GM18907 (cell line): ENCODE data around the gene SIK2.

Experiments used
- ATAC-seq: cut with Tn5 transposase; IDR thresholded peaks from one replicate; pipeline ENCODE4 v1.9.1; 2021; ENCODE audit warnings: mild to moderate bottlenecking, moderate library complexity; ENCODE audit not compliant: unreplicated experiment

SIK2 gene

DNA sequence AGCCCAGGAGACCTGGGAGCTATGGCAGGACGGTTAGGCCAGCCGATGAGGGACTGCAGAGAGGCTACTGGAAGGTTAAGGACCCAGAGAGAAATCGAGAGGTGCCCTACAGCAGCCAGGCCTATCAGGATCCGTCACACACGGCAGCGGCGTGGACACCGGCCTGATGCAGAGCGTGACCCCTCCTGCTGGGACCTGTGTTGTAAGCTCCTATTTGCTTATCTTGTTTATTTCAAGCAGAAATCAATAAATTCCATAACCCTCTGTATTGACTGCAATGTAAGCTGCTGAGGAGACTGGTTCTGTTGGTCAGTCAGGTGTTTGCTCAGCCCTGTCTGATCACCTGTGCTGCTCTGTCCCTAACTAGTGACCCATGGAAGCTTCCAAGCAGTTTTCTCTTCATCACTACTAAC is 124.1 kb downstream of the SIK2 start:
- no peak for ATAC-seq

DNA sequence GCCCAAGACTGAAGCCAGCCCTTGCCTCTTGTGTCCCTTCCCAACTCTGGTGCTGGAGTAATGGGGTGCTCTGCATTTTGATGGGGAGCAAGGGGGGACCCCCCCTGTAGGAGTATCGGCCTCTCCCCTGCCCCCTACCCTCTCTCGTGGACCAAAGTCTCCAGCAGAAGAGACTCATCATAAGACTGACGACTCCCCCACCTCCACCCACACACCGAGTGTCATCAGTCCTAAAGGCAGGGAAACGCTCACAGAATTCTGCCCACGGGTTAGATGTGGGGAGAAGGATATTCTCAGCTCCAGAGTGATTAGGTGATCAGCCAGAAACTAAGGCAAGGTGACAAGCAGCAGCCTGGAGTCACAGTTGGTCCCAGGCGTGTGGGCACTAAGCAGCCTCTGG is 125.2 kb downstream of the SIK2 start:
- ATAC-seq = no peak

DNA sequence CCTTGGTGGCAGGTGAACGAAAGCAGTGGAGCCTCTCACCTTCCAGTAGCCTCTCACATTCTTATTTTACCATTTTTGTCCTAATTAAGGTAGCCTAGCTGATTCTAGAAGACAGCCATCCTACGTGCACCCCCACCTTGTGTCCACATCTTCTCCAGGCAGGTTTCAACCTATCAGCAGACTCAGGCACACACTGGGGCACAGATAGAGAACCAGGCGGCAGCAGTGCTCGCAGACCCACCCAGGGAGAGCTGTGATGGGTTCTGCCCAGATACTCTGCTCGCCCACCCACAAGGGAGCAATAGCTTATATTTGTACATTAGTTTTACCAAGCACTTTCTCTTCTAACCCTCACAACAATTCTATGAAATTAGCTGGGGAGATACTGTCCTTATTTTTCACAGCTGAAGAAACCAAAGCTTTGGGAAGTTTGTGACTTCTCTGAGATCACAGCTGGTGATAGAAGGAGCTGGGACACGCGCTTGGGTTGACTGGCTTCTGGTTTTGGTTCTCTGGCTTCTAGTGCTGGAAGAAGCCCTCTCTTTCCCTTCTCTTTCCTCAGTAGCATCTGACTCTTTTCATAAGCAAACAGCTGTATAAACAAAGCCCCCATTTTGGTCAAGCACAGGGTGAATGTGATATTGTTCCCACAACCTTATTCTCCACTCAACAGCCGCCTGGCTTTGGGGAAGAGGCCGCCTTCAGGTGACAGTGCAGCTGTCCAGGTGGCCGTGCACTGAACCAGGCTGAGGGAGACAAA is 127.0 kb downstream of the SIK2 start:
- no peak for ATAC-seq

DNA sequence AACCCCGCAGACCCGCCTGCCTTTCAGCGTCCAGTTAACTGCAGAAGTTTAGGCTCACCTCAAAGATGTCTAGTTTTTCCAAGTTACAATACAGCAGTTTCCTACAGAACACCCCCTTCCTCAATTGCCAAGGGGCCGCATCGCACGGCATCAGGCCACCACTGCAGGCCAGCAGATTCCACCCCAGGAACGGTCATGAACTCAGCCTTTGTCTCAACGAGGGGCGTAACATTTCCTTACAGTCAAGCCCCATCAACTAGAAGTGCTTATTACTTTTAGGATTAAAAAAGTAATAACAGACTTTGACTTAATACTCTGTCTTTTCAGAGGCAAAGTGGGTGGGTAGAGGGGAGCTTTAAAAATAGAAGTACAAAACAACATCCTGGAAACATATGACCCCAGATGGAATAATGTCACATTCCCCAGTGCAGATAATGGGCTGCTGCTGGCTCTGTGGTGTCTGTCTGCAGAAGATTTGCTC is 127.6 kb downstream of the SIK2 start:
- ATAC-seq = no peak

DNA sequence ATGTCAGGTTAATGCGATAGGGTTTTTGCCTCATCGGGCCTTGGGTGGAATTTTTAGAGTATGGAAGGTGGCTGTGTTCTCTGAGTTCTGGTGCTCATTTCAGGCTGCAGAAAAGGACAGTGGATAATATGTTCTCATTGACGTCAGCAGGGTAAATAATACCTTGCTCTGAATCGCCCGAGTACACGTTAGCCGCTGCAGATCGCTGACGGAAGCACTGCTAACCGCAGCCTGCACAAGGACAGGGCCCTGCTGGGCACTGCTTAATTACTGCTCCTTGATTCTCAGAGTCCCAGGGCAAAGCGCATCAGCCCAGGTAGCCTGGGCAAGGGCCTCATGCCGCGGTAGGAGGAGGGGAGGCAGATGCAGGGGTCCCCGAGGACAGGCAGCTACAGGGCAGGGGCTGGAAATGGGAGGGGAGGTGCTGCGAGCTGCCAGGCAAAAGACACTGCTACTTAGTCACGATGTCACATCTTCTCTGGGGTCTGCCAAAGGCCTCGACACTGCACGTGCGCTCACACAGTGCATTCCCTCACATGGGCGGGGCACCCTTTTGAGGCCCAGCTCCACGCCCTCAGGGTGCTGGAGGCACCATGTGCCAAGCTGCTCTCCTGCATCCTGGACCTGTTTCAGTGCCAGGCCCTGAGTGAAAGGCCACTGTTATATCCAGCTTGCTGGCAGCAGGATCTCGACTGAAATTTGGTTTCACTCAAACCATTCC is 128.8 kb downstream of the SIK2 start:
- no peak for ATAC-seq

DNA sequence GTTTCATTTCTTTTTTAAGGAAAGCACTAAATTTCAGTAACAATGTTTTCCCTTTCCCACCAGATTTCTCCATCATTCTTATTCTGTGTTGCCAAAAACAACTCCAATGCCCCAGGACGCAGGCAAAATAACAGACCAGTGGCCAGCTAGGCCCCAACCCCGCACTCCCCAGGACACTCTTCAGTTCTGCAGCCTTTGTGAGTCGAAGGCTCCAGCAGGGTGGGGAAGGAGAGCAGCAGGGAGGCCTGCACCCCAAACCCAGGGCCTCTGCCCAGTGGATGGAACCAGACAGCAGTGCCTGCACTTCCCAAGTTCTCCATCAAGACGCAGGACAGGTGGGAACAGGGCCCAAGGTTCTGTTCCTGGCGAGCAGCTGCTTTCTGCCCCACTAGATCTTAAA is 129.6 kb downstream of the SIK2 start:
- no peak for ATAC-seq

DNA sequence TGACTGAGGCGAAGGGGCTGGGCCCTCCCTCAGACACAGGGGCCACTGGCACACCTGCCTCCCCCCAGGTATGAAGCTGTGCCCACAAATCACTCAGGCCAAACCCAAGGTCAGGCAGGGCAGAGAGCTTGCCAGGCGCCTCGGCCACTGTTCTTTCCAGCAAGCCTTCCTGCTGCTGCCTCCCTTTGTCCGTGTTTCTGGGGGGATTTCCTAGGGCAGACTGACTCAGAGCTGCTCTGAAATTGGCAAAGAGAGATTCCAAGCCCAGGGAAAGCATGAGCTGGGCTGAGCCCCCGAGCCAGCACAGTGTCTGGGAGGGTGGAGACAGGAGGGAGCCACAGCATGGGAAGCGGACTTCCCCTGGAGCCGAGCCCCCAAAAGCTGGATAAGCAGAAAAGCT is 130.8 kb downstream of the SIK2 start:
- no peak for ATAC-seq

DNA sequence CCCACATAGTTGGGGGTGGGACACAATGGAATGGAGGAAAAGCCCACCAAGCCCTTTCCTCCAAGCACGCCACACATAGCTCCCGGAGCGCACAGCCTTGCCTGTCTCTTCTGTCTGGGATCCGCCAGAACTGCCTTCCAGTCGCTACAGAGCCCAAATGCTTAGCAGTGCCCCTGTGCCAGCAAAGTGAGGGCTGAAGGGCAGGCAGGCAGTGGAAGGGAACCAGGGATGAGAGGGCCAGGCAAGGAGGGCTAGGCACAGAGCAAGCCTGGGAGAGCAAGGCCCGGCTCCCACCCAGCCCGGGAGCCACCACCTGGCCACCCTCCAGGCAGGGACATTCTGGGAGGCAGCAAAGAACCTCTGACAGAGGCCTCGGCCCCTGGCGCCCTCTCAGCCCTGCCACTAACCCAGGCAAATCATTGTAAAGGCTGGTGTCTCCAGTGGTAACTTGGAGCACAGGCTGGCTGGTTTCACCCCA is 131.4 kb downstream of the SIK2 start:
- ATAC-seq = no peak

DNA sequence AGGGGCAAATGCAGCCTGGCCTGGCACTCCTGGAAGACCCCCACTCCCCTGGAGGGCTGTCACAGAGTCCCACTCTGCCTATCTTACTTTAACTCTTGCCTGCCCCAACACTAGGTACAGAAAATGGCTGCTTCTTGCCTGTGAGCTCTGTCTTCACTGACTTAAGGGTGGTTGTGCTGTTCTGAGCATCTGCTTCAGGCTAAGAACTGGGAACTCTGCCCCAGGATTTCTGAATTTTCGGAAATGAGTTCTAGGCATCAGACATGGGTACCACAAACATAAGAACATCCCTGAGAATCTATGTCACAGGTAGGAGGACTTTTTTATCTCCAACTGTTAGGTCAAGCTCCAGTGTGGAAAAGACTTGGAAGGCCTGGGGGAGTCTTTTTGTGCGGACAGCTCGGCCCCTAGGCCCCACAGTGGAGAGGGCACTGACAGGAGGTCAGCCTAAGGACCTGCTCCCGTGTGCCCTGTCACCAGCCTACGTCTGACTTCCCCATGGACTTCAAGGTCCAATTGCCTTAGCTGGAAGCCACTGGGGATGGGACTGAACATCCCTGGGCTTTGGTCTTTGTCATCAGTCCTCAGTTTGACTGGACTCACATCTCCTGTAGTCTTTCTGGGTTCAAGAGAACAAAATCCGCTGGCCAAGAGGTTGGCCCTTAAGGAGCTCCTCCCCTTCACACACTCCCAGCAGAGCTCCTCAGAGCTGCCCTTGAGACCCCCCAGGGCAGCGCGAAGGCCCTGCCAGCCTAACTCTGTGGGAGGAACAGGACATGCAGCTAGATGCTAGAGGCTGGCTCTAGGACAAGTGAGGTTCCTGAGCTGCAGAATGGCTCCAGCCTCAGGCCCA is 132.1 kb downstream of the SIK2 start:
- no peak for ATAC-seq

DNA sequence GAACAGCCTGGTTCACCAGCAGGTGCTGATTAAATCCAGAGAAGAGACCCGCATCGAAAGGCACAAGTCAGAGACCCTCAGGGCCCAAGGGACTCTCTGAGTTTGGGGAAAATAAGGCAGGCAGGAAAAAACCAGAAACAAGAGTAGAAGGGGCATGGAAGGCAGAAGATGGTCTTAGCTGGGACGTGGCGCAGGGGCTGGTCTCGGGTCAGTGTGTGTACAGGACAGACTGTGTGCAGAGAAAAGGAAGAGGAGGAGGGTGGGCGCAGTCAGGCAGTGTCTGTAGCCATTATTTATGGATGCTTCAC is 132.7 kb downstream of the SIK2 start:
- ATAC-seq = no peak

DNA sequence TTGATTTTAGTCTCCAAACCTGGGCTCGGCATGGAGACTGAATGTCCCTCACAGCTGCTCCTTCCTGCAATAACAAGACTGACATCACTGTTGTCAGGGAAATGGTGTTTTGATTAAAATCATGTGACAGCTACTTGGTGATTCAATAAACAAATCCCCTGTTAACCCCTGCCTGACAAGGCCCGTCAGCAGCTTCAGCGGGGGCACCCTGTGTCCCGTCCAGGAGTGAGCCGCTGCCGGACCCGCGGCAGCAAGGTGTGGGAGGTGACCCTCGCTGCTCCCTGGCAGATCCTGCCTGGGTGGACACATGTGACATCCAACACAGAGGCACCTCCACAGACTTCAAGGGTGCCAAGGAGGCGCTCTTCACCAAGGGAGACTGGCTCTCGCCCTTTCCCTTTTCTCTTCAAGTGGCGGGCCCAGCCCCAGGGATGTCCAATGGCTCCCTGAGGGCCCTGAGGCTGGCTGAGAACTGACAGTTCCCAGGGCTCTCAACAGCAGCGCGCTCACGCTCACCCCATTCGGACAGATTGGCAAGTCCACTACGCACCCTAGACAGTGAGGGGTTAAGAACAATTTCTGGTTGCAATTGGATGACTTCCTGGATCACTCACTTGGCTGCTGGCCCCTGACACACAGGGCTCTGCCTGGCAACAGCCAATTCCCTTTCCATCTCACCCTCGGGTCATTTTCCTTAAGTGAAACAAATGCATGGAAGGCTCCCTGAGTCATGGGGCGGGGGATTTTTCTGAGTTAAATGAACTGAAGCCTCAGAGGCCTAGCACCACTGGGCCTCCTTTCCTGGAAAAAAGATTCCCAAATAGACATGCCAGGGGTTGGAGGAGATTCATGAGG is 133.2 kb downstream of the SIK2 start:
- ATAC-seq = no peak

DNA sequence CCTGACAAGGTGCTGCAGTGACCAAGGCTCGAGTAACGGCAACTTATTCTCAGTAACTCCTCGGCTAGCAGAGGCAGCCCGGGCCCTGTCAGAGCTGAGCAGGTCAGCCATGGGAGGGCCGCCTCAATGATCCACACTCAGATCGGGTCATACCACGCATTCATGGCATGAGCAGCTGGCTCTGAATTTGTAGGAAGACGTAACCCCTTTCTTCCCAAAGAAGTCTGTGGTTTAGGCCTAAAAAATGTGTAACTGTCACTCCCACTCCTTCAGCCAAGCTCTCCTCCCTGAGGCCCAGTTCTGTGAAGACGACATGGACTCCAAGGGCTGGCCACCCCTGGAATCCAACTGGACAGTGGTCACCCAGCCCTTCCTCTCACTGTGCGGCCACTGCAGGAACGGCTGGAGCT is 133.9 kb downstream of the SIK2 start:
- no peak for ATAC-seq

DNA sequence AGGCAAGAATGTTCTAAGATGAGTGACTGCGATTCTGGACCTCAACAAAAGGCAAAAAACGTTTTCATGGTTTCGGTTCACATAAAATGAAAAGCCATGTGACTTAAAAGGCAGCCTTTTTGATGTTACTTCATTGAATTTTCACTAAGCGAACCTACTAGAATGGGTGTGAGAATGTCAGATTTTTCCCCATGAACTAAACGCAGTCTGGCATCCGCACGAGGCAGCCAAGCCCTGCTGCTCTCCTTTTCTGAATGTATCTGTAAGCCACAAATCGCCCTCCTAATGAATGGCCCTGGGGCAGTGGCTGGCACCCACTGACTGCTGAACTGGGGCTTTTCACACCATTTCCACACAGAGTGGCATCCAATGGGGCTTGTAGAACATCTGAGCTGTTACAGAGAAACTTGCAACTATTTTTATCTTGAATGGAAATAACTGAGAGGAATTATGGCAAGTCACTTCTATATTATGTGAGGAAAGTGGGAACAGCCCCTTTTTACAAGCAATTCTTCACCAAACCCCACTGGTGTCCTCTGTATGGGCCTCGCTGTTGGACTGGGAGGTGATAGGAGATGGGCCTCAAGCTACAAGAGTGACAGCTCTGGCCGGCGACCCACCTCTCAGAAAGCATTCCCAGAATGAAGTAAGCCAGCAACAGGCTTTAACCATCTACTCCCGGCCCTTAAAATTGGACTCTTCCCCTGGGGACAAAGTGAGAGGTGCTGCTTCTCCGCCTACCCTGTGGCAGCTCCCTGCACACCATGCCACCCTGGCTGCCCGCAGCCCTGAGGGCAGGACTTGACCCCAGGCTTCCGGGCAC is 134.6 kb downstream of the SIK2 start:
- no peak for ATAC-seq

DNA sequence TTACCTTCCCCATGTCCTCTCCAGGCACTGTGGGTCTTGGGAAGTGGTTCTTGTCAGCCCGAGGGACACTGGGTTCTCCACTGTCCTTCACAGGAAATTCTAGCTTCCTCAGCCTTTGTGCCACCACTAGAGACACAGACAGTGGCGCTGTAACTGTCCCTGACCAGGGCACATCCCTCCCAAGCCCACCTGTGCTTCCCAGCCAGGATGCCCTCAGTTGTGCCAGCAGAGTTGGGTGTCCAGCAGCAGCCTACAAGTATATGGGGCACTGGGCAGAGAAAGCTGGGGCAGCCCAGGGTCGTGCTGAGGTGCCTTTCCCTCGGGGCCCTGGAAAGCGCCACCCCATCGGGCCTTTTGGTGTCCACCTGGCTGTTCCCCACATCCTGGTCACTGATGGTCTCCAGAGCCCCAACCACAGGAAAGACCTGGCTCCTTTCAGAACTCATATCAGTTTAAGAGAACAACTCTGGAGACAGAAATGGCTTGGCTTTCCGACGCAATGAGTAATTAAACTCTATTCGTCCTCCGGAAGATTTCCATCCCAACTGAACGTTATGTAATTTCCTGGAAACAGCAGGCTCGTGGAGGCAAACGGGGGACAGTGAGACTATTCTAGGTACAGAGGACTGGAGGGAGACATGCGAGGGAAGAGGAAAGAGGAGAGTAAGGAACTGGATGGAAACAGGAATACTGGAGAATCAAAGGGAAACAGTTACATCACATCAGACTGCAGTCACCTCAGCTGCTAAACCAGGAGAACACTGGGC is 135.4 kb downstream of the SIK2 start:
- no peak for ATAC-seq

DNA sequence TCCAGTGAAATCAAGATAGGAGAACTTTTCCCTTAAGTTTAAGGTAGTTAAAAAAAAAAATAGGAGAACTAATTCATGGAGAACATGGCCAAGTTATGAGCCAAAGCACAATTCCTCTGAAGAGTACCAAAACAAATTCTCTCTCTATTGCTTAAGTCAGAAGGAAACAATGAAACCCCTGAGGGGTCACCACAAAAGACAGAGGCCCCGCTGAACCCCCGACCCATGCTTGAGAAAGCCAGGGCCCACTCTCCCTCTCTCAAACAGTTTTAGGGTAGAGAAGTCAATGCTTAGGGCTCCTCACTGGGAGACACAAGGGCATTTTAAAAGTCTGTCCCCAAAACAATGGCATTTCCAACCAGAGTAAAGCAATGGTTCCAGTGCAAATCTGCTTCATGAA is 137.1 kb downstream of the SIK2 start:
- no peak for ATAC-seq

DNA sequence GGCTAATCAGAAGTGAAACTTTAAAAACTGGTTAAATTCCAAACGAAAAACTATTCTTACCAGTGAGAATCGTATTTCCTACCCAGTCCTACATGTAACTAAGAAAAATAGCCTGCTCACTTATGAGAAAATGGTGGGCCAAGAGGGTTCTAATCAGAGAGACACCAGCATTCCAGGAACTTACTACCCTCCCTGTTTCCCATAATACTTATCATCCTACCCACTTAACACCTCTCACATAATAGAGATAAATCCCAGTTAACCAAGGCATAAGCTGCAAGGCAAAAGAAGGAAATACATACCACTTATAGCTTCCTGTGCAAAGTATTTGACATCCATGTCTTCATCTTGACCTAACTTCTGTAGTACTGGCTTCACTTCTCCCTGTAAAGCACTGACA is 139.5 kb downstream of the SIK2 start:
- ATAC-seq = no peak

DNA sequence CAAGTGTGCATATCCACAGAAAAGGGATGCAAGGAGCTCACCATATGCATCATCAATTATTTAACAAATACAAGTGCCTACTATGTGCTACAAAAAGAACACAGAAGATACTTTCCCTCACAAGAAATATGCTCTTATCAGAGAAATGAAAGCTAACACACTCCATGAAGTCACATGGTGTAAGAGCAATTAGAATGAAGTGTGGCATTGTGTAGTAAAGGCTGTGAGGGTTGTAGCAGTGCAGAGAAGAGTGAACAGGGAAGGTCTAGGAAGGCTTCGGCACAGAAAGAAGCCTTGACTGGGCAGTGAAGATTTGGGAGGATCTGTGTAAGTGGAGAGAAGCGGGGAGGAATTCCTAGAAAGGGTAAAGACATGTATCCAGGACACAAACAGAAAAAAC is 141.5 kb downstream of the SIK2 start:
- ATAC-seq = no peak

DNA sequence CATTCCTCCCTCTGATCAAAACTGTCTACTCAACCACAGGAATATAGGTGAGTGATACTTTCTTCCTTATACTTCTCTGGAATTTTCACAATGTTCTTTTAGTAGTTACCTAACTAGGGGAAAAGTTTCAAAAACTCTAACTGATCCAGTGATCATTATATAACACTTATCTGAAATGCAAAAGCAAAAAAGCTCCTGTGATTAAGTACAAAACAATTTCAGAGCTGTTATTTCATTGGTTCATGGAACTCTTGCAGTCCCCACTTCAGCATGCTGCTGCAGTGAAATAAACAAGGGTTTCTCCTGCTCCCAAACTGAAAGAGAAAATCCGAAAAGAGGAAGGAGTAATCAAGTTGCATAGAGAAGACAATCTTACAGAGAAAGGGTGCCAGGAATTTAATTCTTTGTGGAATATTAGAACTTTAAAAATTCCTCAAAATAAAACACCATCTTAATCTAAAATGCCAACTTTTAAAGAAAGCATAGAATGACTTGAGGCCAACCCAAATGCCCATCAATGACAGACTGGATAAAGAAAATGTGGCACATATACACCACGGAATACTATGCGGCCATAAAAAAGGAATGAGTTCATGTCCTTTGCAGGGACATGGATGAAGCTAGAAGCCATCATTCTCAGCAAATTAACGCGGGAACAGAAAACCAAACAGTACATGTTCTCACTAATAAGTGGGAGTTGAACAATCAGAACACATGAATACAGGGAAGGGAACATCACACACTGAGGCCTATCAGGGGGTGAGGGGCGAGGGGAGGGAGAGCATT is 143.7 kb downstream of the SIK2 start:
- no peak for ATAC-seq
